Astrocyte (in vitro differentiated cells and primary cell): Measurements from ENCODE around the gene FARS2.

Experiments used
- CTCF ChIP-seq: IDR thresholded peaks from 2 replicates; pipeline ENCODE4 v1.5.1; 2011; ENCODE audit warnings: low read depth, mild to moderate bottlenecking, inconsistent platforms, low read length, moderate library complexity; ENCODE audit not compliant: insufficient read depth
- EZH2 ChIP-seq: IDR thresholded peaks from 2 replicates; pipeline ENCODE4 v1.6.1; 2012; ENCODE audit warnings: mild to moderate bottlenecking, low read length, inconsistent platforms; ENCODE audit not compliant: insufficient read depth

- TF ChIP-seq CTCF (no peak), EZH2 (no peak)
Measured at GRCh38 chr6:5389086-5389745, 127.9 kb downstream of the FARS2 start.
